ENCODE data around the gene SEC16B. TPM values are rescaled to one million over a fixed set of nuclear protein-coding genes. Genes with fewer than 3 reads are reported as not detected.

Gene SEC16B
- total RNA-seq, 1 donor from 2014 or later = 3.1 TPM

- peaks cover 5% of the 10 kb centered on the region for H3K27me3 Mint-ChIP-seq (ENCODE audit: low read depth)
- no peak for DNase-seq (ENCODE audit: low spot score in 2 of 2, unreplicated experiment in 2 of 2)
- H3K36me3 Mint-ChIP-seq = no peaks in the 10 kb centered on the region
- no peak overlapping the region for H3K27ac Mint-ChIP-seq
- H3K4me3 Mint-ChIP-seq = no peak overlapping the region
- no peak for TF ChIP-seq CTCF (IDR thresholded peaks at IDR 0.05; ENCODE audit: unreplicated experiment)
- no peaks in the 10 kb centered on the region for H3K4me1 Mint-ChIP-seq
- no peaks in the 10 kb centered on the region for H3K9me3 Mint-ChIP-seq
Measured at GRCh38 chr1:177920091-177920490, 49.8 kb downstream of the SEC16B start.

GRCh38 chr1:177915641-177916040 is 54.2 kb downstream of the SEC16B start:
- no peak for TF ChIP-seq CTCF (IDR thresholded peaks at IDR 0.05; ENCODE audit: unreplicated experiment)
- no peak overlapping the region for H3K27ac Mint-ChIP-seq
- H3K27me3 Mint-ChIP-seq (ENCODE audit: low read depth) = peaks cover 14% of the 10 kb centered on the region
- H3K4me1 Mint-ChIP-seq = no peaks in the 10 kb centered on the region
- H3K36me3 Mint-ChIP-seq = no peaks in the 10 kb centered on the region
- H3K4me3 Mint-ChIP-seq = no peak overlapping the region
- no peak for DNase-seq (ENCODE audit: low spot score in 2 of 2, unreplicated experiment in 2 of 2)
- H3K9me3 Mint-ChIP-seq = no peaks in the 10 kb centered on the region

- no peaks in the 10 kb centered on the region for H3K4me1 Mint-ChIP-seq
- peaks cover 5% of the 10 kb centered on the region for H3K9me3 Mint-ChIP-seq
- DNase-seq (ENCODE audit: low spot score in 2 of 2, unreplicated experiment in 2 of 2) = no peak
- no peak for TF ChIP-seq CTCF (IDR thresholded peaks at IDR 0.05; ENCODE audit: unreplicated experiment)
- H3K36me3 Mint-ChIP-seq = no peaks in the 10 kb centered on the region
- no peak overlapping the region for H3K27ac Mint-ChIP-seq
- H3K27me3 Mint-ChIP-seq (ENCODE audit: low read depth) = peaks cover 20% of the 10 kb centered on the region
- no peak overlapping the region for H3K4me3 Mint-ChIP-seq
Measured at GRCh38 chr1:177914603-177915002, 55.3 kb downstream of the SEC16B start.

GRCh38 chr1:177913762-177914540 is 55.9 kb downstream of the SEC16B start:
- Mint-ChIP-seq H3K4me3 (no peak overlapping the region), H3K9me3 (peaks cover 5% of the 10 kb centered on the region), H3K36me3 (no peaks in the 10 kb centered on the region), H3K27me3 (ENCODE audit: low read depth) (peaks cover 26% of the 10 kb centered on the region), H3K4me1 (no peaks in the 10 kb centered on the region), H3K27ac (no peak overlapping the region)
- no peak for TF ChIP-seq CTCF (IDR thresholded peaks at IDR 0.05; ENCODE audit: unreplicated experiment)
- no peak for DNase-seq (ENCODE audit: low spot score in 2 of 2, unreplicated experiment in 2 of 2)

GRCh38 chr1:177912991-177913390 is 56.9 kb downstream of the SEC16B start:
- no peak for DNase-seq (ENCODE audit: low spot score in 2 of 2, unreplicated experiment in 2 of 2)
- Mint-ChIP-seq H3K27ac (no peak overlapping the region), H3K27me3 (ENCODE audit: low read depth) (peaks cover 29% of the 10 kb centered on the region), H3K36me3 (no peaks in the 10 kb centered on the region), H3K4me3 (no peak overlapping the region), H3K4me1 (no peaks in the 10 kb centered on the region), H3K9me3 (peaks cover 5% of the 10 kb centered on the region)
- no peak for TF ChIP-seq CTCF (IDR thresholded peaks at IDR 0.05; ENCODE audit: unreplicated experiment)
